Measurements from ENCODE around the gene USP43. TPM values are rescaled to one million over a fixed set of nuclear protein-coding genes. Genes with fewer than 3 reads are reported as not detected.
"Not testable (repeated sequence)": the region's sequence is repeated elsewhere in the genome, so short reads cannot be mapped to it uniquely, and the experiment has no call there.

The USP43 gene, protein sequence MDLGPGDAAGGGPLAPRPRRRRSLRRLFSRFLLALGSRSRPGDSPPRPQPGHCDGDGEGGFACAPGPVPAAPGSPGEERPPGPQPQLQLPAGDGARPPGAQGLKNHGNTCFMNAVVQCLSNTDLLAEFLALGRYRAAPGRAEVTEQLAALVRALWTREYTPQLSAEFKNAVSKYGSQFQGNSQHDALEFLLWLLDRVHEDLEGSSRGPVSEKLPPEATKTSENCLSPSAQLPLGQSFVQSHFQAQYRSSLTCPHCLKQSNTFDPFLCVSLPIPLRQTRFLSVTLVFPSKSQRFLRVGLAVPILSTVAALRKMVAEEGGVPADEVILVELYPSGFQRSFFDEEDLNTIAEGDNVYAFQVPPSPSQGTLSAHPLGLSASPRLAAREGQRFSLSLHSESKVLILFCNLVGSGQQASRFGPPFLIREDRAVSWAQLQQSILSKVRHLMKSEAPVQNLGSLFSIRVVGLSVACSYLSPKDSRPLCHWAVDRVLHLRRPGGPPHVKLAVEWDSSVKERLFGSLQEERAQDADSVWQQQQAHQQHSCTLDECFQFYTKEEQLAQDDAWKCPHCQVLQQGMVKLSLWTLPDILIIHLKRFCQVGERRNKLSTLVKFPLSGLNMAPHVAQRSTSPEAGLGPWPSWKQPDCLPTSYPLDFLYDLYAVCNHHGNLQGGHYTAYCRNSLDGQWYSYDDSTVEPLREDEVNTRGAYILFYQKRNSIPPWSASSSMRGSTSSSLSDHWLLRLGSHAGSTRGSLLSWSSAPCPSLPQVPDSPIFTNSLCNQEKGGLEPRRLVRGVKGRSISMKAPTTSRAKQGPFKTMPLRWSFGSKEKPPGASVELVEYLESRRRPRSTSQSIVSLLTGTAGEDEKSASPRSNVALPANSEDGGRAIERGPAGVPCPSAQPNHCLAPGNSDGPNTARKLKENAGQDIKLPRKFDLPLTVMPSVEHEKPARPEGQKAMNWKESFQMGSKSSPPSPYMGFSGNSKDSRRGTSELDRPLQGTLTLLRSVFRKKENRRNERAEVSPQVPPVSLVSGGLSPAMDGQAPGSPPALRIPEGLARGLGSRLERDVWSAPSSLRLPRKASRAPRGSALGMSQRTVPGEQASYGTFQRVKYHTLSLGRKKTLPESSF
- total RNA-seq (not detected), polyA plus RNA-seq (not detected)

DNA sequence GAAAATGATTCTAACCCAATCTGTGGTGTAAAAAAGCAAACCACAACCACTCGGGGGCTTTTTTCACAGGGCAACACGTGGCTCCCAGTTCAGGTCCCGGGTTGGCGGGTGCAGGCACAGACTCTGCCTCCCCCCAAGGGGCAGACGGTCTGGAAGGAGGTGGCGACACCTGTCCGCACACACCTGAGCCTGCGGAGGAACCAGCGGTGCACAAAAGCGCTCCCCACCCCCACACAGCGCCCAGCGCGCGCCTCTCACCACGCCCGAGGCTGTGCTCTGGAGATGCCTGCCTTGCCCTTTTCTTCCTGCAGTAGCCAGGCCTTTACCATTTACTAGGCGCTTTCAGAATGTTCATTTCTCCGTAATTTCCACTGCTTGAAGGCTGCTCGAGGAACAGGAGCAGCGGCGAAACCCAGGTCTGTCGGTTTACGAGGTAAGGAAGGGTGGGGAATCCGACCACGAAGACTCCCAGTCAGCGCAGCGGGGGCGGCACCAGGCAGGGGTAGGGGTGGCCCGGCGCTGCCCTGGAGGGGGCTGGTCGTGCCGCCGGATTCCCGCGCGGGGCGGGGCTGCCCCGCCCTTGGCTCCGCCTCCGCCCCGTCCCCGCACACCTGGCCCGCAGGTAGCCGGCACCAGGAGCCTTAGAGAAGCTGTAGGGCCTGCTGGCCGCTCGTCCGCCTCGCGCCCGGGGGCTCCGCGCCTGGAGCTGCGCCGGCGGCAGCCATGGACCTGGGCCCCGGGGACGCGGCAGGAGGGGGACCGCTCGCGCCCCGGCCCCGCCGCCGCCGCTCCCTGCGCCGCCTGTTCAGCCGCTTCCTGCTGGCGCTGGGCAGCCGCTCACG is at the start of gene USP43:
TSS of gene USP43 (plus strand) at position 608 of the 842 bp plus-strand sequence. CDS start at position 724, 116 bp downstream.
- peaks cover 0 to 4% (median 0%) of the 10 kb centered on the region in 7 donors for H3K9me3 Mint-ChIP-seq
- H3K27ac Mint-ChIP-seq = peak within 1 kb of the TSS in 1 of 3 donors; percentile 14
- Histone ChIP-seq H3K27me3 (ENCODE audit: control insufficient read depth, insufficient read depth, low read length) (peaks cover 14% of the 10 kb centered on the region), H3K4me3 (ENCODE audit: low read depth, low read length) (no peak within 1 kb of the TSS), H3K27ac (ENCODE audit: insufficient read depth, low read length, poor library complexity, severe bottlenecking) (no peak within 1 kb of the TSS), H3K9me3 (ENCODE audit: control insufficient read depth in 2 of 2, low read length in 2 of 2) (no peaks in the 10 kb centered on the region), H3K36me3 (ENCODE audit: control insufficient read depth, insufficient read depth, low read length) (no peaks in the 10 kb centered on the region), H3K4me1 (ENCODE audit: control insufficient read depth, insufficient read depth, low read length, poor library complexity, severe bottlenecking) (peaks cover 14% of the 10 kb centered on the region)
- peak within 1 kb of the TSS; percentile 43 to 85 (median 70) for H3K4me3 Mint-ChIP-seq
- DNase-seq = peak in 1 of 3 donors; percentile 10
- ATAC-seq (ENCODE audit: low read depth in 2 of 2) = peak in 1 of 2 donors; percentile 31
- peaks cover 55% of the 10 kb centered on the region for H3K27me3 Mint-ChIP-seq
- peaks cover 0 to 20% (median 11%) of the 10 kb centered on the region in 4 donors for H3K4me1 Mint-ChIP-seq
- H3K36me3 Mint-ChIP-seq = no peaks in the 10 kb centered on the region

GRCh38 chr17:9597638-9598037 is 47.7 kb upstream of the USP43 start:
- not testable (repeated sequence) for H3K4me3 ChIP-seq (ENCODE audit: low read depth, low read length); H3K4me1 Mint-ChIP-seq; DNase-seq; H3K9me3 ChIP-seq (ENCODE audit: control insufficient read depth in 2 of 2, low read length in 2 of 2); H3K27me3 ChIP-seq (ENCODE audit: control insufficient read depth, insufficient read depth, low read length); H3K9me3 Mint-ChIP-seq; H3K4me1 ChIP-seq (ENCODE audit: control insufficient read depth, insufficient read depth, low read length, poor library complexity, severe bottlenecking); ATAC-seq (ENCODE audit: low read depth in 2 of 2); H3K4me3 Mint-ChIP-seq; H3K36me3 ChIP-seq (ENCODE audit: control insufficient read depth, insufficient read depth, low read length); H3K27ac ChIP-seq (ENCODE audit: insufficient read depth, low read length, poor library complexity, severe bottlenecking); H3K36me3 Mint-ChIP-seq; H3K27ac Mint-ChIP-seq
- H3K27me3 Mint-ChIP-seq = peaks cover 18% of the 10 kb centered on the region

- Mint-ChIP-seq H3K9me3 (peaks cover 0 to 2% (median 0%) of the 10 kb centered on the region in 7 donors), H3K27me3 (peaks cover 19% of the 10 kb centered on the region), H3K4me3 (no peak overlapping the region), H3K4me1 (peaks cover 0 to 2% (median 0%) of the 10 kb centered on the region in 4 donors), H3K27ac (no peak overlapping the region), H3K36me3 (no peaks in the 10 kb centered on the region)
- Histone ChIP-seq H3K4me1 (ENCODE audit: control insufficient read depth, insufficient read depth, low read length, poor library complexity, severe bottlenecking) (no peaks in the 10 kb centered on the region), H3K9me3 (ENCODE audit: control insufficient read depth in 2 of 2, low read length in 2 of 2) (no peaks in the 10 kb centered on the region), H3K36me3 (ENCODE audit: control insufficient read depth, insufficient read depth, low read length) (no peaks in the 10 kb centered on the region), H3K27ac (ENCODE audit: insufficient read depth, low read length, poor library complexity, severe bottlenecking) (no peak overlapping the region), H3K4me3 (ENCODE audit: low read depth, low read length) (no peak overlapping the region), H3K27me3 (ENCODE audit: control insufficient read depth, insufficient read depth, low read length) (peaks cover under 1% of the 10 kb centered on the region)
- ATAC-seq (ENCODE audit: low read depth in 2 of 2) = no peak
- DNase-seq = no peak
These were observed 46.7 kb upstream of the USP43 start for GRCh38 chr17:9598661-9599060.

DNA sequence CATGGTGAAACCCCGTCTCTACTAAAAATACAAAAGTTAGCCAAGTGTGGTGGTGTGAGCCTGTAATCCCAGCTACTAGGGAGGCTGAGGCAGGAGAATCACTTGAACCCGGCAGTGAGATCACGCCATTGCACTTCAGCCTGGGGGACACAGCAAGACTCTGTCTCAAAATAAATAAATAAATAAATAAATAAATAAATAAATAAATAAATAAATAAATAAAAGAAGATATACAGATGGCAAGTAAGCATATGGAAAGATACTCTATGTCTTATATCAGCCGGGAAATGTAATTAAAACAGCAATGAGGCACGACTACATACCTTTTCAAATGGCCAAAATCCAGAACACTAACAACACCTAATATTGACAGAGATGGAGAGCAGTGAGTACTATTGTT is 40.7 kb upstream of the USP43 start:
- H3K27ac Mint-ChIP-seq; H3K36me3 ChIP-seq (ENCODE audit: control insufficient read depth, insufficient read depth, low read length): not testable (repeated sequence)
- H3K27me3 Mint-ChIP-seq = peaks cover 16% of the 10 kb centered on the region

DNA sequence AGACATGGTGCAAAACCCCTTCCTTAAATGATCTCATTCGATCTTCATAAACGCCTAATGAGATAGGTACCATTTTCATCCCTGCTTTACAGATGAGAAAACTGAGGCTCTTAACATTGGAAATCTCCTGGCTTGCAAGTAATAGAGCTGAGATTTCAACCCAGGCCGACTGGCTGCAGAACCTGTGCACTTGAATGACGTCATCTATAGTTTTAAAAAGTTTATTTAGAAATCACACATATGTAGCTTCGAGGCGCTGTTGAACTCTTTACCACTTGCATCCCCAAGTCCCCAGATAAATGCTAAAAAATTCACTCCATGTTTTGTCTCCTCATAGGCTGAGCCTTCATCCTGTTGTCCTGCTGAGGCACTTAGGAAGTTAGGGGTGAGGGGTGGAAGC is 38.9 kb upstream of the USP43 start:
- H3K36me3 Mint-ChIP-seq = no peaks in the 10 kb centered on the region
- H3K36me3 ChIP-seq (ENCODE audit: control insufficient read depth, insufficient read depth, low read length) = no peaks in the 10 kb centered on the region
- H3K27me3 ChIP-seq (ENCODE audit: control insufficient read depth, insufficient read depth, low read length) = peaks cover 2% of the 10 kb centered on the region
- H3K27ac Mint-ChIP-seq = no peak overlapping the region
- no peaks in the 10 kb centered on the region for H3K4me1 Mint-ChIP-seq
- no peaks in the 10 kb centered on the region for H3K4me1 ChIP-seq (ENCODE audit: control insufficient read depth, insufficient read depth, low read length, poor library complexity, severe bottlenecking)
- H3K4me3 ChIP-seq (ENCODE audit: low read depth, low read length) = no peak overlapping the region
- no peaks in the 10 kb centered on the region for H3K9me3 ChIP-seq (ENCODE audit: control insufficient read depth in 2 of 2, low read length in 2 of 2)
- no peak overlapping the region for H3K27ac ChIP-seq (ENCODE audit: insufficient read depth, low read length, poor library complexity, severe bottlenecking)
- peaks cover 16% of the 10 kb centered on the region for H3K27me3 Mint-ChIP-seq
- peaks cover 0 to 3% (median 0%) of the 10 kb centered on the region in 7 donors for H3K9me3 Mint-ChIP-seq
- ATAC-seq (ENCODE audit: low read depth in 2 of 2) (no peak), DNase-seq (no peak)
- no peak overlapping the region for H3K4me3 Mint-ChIP-seq

More for the DNA sequence above, 40.7 kb upstream of the USP43 start:
- H3K4me1 ChIP-seq (ENCODE audit: control insufficient read depth, insufficient read depth, low read length, poor library complexity, severe bottlenecking); H3K9me3 ChIP-seq (ENCODE audit: control insufficient read depth in 2 of 2, low read length in 2 of 2); ATAC-seq (ENCODE audit: low read depth in 2 of 2); DNase-seq; H3K9me3 Mint-ChIP-seq; H3K36me3 Mint-ChIP-seq; H3K27me3 ChIP-seq (ENCODE audit: control insufficient read depth, insufficient read depth, low read length); H3K4me3 ChIP-seq (ENCODE audit: low read depth, low read length); H3K4me3 Mint-ChIP-seq; H3K27ac ChIP-seq (ENCODE audit: insufficient read depth, low read length, poor library complexity, severe bottlenecking); H3K4me1 Mint-ChIP-seq: not testable (repeated sequence)

GRCh38 chr17:9607058-9607457 is 38.3 kb upstream of the USP43 start:
- H3K4me3 Mint-ChIP-seq; DNase-seq; H3K27me3 ChIP-seq (ENCODE audit: control insufficient read depth, insufficient read depth, low read length); H3K36me3 ChIP-seq (ENCODE audit: control insufficient read depth, insufficient read depth, low read length); H3K9me3 Mint-ChIP-seq; H3K27ac ChIP-seq (ENCODE audit: insufficient read depth, low read length, poor library complexity, severe bottlenecking); H3K4me1 Mint-ChIP-seq; H3K27ac Mint-ChIP-seq; H3K4me1 ChIP-seq (ENCODE audit: control insufficient read depth, insufficient read depth, low read length, poor library complexity, severe bottlenecking); H3K9me3 ChIP-seq (ENCODE audit: control insufficient read depth in 2 of 2, low read length in 2 of 2); H3K36me3 Mint-ChIP-seq; H3K4me3 ChIP-seq (ENCODE audit: low read depth, low read length); ATAC-seq (ENCODE audit: low read depth in 2 of 2): not testable (repeated sequence)
- peaks cover 16% of the 10 kb centered on the region for H3K27me3 Mint-ChIP-seq

- Mint-ChIP-seq H3K4me1 (no peaks in the 10 kb centered on the region), H3K36me3 (no peaks in the 10 kb centered on the region)
These were observed 33.8 kb upstream of the USP43 start for GRCh38 chr17:9611557-9611956.

More at GRCh38 chr17:9611557-9611956, 33.8 kb upstream of the USP43 start:
- ATAC-seq (ENCODE audit: low read depth in 2 of 2) (no peak), DNase-seq (no peak)
- H3K27ac ChIP-seq (ENCODE audit: insufficient read depth, low read length, poor library complexity, severe bottlenecking) = no peak overlapping the region
- peaks cover 0 to 3% (median 0%) of the 10 kb centered on the region in 7 donors for H3K9me3 Mint-ChIP-seq
- no peak overlapping the region for H3K27ac Mint-ChIP-seq
- no peaks in the 10 kb centered on the region for H3K27me3 ChIP-seq (ENCODE audit: control insufficient read depth, insufficient read depth, low read length)
- H3K4me3 Mint-ChIP-seq = no peak overlapping the region
- no peaks in the 10 kb centered on the region for H3K4me1 ChIP-seq (ENCODE audit: control insufficient read depth, insufficient read depth, low read length, poor library complexity, severe bottlenecking)
- H3K36me3 ChIP-seq (ENCODE audit: control insufficient read depth, insufficient read depth, low read length) = no peaks in the 10 kb centered on the region
- no peak overlapping the region for H3K4me3 ChIP-seq (ENCODE audit: low read depth, low read length)
- H3K27me3 Mint-ChIP-seq = peaks cover 7% of the 10 kb centered on the region
- H3K9me3 ChIP-seq (ENCODE audit: control insufficient read depth in 2 of 2, low read length in 2 of 2) = no peaks in the 10 kb centered on the region
